GM10248 (cell line): Measurements from ENCODE around the gene COLEC11.

ENCODE experiments used
- CTCF ChIA-PET: fragments of 300-600 bp; sonication (Branson Sonifier 250); formaldehyde crosslinking; extraction: SDS; loops from one replicate; lab custom pipeline; 2021; ENCODE audit warnings: antibody characterized with exemption; lab: Yijun Ruan, JAX
- POLR2A ChIA-PET: fragments of 350-650 bp; sonication (Branson Sonifier 250); formaldehyde crosslinking; extraction: SDS; loops from one replicate; lab custom pipeline; 2020; ENCODE audit warnings: antibody characterized with exemption; lab: Yijun Ruan, JAX
- DNase-seq: peaks from one replicate; pipeline ENCODE4 v3.0.0; 2012; ENCODE audit errors: extremely low spot score
- TF ChIP-seq, protein P1 (sequence below): IDR thresholded peaks from 2 replicates; pipeline ENCODE4 v1.5.1; 2012; ENCODE audit warnings: mild to moderate bottlenecking, low read depth; ENCODE audit errors: extremely low read depth, missing control alignments, control extremely low read depth

Gene COLEC11

DNA sequence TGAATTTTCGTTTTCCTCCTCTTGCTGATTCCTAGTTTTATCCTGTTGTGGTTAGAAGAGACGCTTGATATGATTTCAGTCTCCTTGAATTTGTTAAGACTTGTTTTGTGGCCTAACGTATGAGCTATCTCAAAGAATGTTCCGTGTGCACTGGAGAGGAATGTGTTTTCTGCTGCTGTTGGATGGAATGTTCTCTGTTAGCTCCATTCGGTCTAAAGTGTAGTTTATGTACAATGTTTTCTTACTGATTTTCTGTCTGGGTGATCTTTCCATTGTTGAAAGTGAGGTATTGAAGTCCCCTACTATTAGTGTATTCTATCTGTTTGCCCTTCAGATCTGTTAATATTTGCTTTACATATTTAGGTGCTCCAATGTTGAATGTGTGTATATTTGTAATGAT lies 25.9 kb downstream of the COLEC11 start:
- ChIA-PET CTCF (interaction anchor here (1.0 to 1.5 kb wide), 2 partner anchors 11 to 31 kb away, joined by 3 to 4 read pairs; no protein-coding TSS in a partner anchor), POLR2A (no interaction called here)
- no peak for DNase-seq
- TF ChIP-seq, protein P1, sequence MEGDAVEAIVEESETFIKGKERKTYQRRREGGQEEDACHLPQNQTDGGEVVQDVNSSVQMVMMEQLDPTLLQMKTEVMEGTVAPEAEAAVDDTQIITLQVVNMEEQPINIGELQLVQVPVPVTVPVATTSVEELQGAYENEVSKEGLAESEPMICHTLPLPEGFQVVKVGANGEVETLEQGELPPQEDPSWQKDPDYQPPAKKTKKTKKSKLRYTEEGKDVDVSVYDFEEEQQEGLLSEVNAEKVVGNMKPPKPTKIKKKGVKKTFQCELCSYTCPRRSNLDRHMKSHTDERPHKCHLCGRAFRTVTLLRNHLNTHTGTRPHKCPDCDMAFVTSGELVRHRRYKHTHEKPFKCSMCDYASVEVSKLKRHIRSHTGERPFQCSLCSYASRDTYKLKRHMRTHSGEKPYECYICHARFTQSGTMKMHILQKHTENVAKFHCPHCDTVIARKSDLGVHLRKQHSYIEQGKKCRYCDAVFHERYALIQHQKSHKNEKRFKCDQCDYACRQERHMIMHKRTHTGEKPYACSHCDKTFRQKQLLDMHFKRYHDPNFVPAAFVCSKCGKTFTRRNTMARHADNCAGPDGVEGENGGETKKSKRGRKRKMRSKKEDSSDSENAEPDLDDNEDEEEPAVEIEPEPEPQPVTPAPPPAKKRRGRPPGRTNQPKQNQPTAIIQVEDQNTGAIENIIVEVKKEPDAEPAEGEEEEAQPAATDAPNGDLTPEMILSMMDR: no peak

DNA sequence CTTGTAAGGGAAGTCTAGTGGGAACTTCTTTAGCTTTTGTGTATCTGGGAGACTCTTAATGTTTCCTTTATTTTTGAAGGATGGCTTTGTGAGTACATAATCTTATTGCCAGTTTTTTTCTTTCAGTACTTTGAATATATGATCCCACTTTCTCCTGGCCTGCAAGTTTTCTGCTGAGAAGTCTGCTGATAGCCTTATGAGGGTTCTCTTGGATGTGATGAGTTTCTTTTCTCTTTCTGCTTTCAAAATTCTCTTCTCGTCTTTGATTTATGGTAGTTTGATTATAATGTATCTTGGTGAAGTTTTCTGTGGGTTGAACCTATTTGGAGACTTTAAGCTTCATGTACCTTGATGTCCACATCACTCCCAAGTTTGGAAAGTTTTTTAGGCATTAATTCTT lies 28.1 kb downstream of the COLEC11 start:
- POLR2A ChIA-PET: no interaction called here
- TF ChIP-seq, protein P1: no peak
- CTCF ChIA-PET: interaction anchor here (1.6 to 2.7 kb wide), 4 partner anchors 13 to 39 kb away, joined by 5 to 15 read pairs (median 6); no protein-coding TSS in a partner anchor
- DNase-seq: no peak

DNA sequence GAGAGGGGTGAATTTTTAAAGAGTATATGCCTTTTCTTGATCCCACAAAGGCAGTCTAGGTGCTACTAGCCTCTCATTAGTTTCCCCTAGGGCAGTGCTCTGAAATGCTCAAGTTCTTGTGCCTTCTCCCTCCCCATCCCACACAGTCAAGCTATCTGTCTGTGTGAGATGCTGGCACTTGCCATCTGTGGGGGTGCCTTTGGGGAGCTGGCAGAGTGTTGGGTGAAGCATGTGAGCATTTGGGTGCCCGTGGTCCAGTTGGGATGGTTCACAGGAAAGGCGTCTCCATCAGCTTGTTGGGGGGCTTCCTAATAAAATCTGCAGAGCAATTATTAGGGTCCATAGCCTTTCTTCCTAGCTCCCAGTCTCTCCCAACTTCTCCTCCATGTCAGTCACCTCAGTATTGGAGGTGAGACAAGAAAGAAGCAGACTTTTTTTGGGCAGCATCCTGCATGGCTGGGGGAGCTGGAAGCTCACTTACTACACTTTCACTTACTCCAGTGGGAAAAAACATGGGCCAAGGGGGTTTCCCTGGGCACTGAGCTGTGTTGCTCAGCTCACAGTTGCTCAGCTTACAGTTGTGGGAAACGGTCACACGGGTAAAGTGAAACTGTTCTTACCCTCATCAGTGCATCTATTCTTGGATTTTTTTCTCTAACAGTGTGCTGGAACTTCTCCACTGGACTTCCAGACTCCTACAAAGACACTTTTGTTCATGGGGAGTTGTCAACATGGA lies 29.3 kb downstream of the COLEC11 start:
- POLR2A ChIA-PET: interaction anchor here (1.1 kb wide), 1 partner anchor 15 kb away, joined by 4 read pairs; no protein-coding TSS in a partner anchor
- TF ChIP-seq, protein P1: no peak
- no peak for DNase-seq
- CTCF ChIA-PET: interaction anchor here (0.6 to 2.7 kb wide), 11 partner anchors 9 to 458 kb away, joined by 3 to 15 read pairs (median 4); no protein-coding TSS in a partner anchor

DNA sequence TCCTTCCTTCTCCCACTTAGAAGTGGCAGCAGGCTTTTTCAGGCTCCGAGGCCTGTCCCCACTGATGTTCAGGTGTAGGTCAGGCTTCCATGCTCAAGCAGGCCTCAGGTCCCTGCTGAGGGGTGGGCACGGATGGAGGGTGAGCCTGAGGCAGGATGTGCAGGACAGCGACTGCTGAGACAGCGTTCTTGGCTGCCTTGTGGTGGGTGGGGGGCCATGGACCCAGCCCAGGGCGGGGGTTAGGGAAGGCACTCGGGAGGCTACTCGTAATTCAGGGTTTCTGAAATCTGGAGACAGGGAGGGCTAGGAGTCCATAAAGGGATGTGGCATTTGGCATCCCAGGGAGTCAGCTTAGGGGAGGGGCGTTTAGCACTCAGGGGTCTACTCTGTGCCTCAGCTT lies 30.3 kb downstream of the COLEC11 start:
- ChIA-PET CTCF (interaction anchor here (1.4 to 2.7 kb wide), 2 partner anchors 41 to 162 kb away, joined by 3 to 7 read pairs; no protein-coding TSS in a partner anchor), POLR2A (no interaction called here)
- TF ChIP-seq, protein P1: no peak
- DNase-seq: no peak

DNA sequence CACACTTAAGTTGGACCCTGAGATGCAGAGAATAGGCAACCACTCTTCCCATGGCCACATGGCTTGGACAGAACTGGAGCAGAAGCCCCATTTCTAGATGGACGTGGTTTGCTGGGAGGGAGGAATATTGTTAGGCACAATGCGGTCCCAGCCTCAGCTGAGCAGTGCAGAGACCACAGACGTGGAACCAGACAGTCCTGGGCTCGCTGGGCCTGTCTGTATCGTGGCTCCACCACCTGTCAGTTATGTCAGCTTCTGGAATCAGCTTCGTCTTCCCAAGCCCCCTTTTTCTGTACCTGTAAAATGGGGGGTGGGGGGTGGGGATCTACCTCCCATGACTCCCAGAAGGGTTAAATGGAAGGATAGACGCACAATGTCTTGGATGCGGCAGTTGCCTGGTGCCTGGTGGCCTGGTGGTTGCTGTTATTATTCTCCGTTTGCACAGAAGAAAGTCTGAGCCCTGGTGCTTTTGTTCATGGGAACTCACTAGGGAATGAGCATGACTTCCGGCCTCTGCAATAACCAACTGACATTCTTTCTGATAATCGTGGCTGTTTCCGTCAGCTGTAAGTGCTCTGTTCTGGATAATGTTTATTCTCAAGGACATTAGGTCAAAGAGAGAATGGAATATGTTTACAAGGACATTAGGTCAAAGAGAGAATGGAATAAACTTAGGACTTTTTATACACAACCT lies 31.4 kb downstream of the COLEC11 start:
- POLR2A ChIA-PET: no interaction called here
- TF ChIP-seq, protein P1: no peak
- CTCF ChIA-PET: no interaction called here
- DNase-seq: no peak

DNA sequence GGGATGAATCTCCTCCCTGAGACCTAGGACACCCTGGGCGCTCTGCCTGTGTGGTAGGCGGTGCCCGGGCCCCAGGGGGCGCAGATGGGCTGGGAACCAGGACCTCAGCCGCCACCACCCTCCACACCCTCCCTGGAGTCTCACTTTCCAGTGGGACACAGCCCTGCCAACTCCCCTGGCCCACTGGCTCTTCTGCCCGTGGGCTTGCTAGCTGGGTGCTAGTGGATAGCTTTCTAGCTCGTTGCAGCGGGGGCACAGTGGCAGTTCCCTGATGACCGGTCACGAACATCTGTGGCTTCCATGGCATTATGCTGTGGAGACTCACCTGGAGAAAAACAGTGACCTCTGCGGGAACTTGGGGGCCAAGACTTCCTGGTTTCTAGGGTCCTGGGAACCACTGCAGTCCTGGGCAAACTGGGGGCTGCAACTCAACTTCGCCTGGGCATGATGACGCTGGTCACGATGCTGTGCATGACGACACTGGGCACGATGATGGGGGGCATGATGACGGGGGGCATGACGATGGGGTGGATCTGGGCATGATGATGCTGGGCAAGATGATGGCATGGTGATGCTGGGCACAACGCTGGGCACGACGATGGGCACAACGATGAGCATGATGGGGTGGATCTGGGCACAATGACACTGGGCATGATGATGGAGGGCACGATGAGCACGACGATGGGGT lies 32.0 kb downstream of the COLEC11 start:
- TF ChIP-seq, protein P1: no peak
- CTCF ChIA-PET: no interaction called here
- DNase-seq: no peak
- POLR2A ChIA-PET: no interaction called here
